Activated CD4-positive, alpha-beta memory T cell treated with anti-CD3 and anti-CD28 coated beads for 36 hours (primary cell): ENCODE measurements around the gene GPR68. TPM values are rescaled to one million over a fixed set of nuclear protein-coding genes. Genes with fewer than 3 reads are reported as not detected.
"Not testable (repeated sequence)": the region's sequence is repeated elsewhere in the genome, so short reads cannot be mapped to it uniquely, and the experiment has no call there.

Experiments
- CTCF ChIA-PET: fragments of 350-600 bp; sonication (Branson Sonifier 250); formaldehyde crosslinking; loops from one replicate; lab custom pipeline; 2021; ENCODE audit warnings: antibody characterized with exemption, inconsistent platforms; lab: Charles Lee
- POLR2A ChIA-PET: fragments of 350-600 bp; sonication (Branson Sonifier 250); formaldehyde crosslinking; loops from one replicate; lab custom pipeline; 2021; ENCODE audit warnings: antibody characterized with exemption; lab: Charles Lee
- DNase-seq: peaks from one replicate; pipeline ENCODE4 v3.0.0-alpha.2; 2020
- H3K27ac Mint-ChIP-seq: one replicate; pipeline ENCODE4 v1.8.0; 2021; ENCODE audit warnings: mixed read lengths
- H3K27me3 Mint-ChIP-seq: one replicate; pipeline ENCODE4 v1.8.0; 2021; ENCODE audit warnings: mixed read lengths
- H3K36me3 Mint-ChIP-seq: one replicate; pipeline ENCODE4 v1.8.0; 2021; ENCODE audit warnings: mixed read lengths
- H3K4me1 Mint-ChIP-seq: one replicate; pipeline ENCODE4 v1.8.0; 2021; ENCODE audit warnings: low read depth, mixed read lengths
- H3K4me3 Mint-ChIP-seq: one replicate; pipeline ENCODE4 v1.8.0; 2021; ENCODE audit warnings: mild to moderate bottlenecking, mixed read lengths
- H3K9me3 Mint-ChIP-seq: one replicate; pipeline ENCODE4 v1.8.0; 2021; ENCODE audit warnings: mixed read lengths
- intact Hi-C: fragments of 100-400 bp; cut with micrococcal nuclease; formaldehyde crosslinking; loops from one replicate; pipeline ENCODE4 v1.15.1; 2023
- total RNA-seq, 2 experiments: library from RNA; stranded (reverse); gene quantifications; one replicate each; pipeline ENCODE4 v1.2.3, GENCODE V29; 2021

Gene GPR68
- total RNA-seq, 2 experiments from 2014 or later, result 6.5 to 6.9 TPM

GRCh38 chr14:91252871-91253794 is 8.6 kb upstream of the GPR68 start:
- intact Hi-C loops, result loop anchor here (1.0 to 5.0 kb wide), 2 partner anchors 10 to 871 kb away; no protein-coding TSS in a partner anchor
- peak; percentile 59 for DNase-seq
- POLR2A ChIA-PET, result interaction anchor here (1.2 to 4.9 kb wide), 3 partner anchors 10 to 26 kb away, joined by 4 to 46 read pairs (median 38); partner anchors contain the start of gene GPR68
- Mint-ChIP-seq H3K9me3 (no peaks in the 10 kb centered on the region), H3K27me3 (no peaks in the 10 kb centered on the region), H3K4me3 (peak overlapping the region; percentile 59), H3K27ac (peak overlapping the region; percentile 92), H3K4me1 (peaks cover 78% of the 10 kb centered on the region), H3K36me3 (peaks cover 9% of the 10 kb centered on the region)
- CTCF ChIA-PET, result interaction anchor here (0.6 to 2.7 kb wide), 4 partner anchors 10 to 76 kb away, joined by 3 to 17 read pairs (median 8); no protein-coding TSS in a partner anchor

GRCh38 chr14:91250912-91251311 is 6.4 kb upstream of the GPR68 start:
- intact Hi-C loops, result loop anchor here (5.0 kb wide), 1 partner anchor 869 kb away; no protein-coding TSS in a partner anchor
- H3K4me3 Mint-ChIP-seq, result no peak overlapping the region
- peaks cover 18% of the 10 kb centered on the region for H3K36me3 Mint-ChIP-seq
- H3K27me3 Mint-ChIP-seq, result no peaks in the 10 kb centered on the region
- peak; percentile 27 for DNase-seq
- POLR2A ChIA-PET, result interaction anchor here (1.1 to 4.9 kb wide), 2 partner anchors 9 to 24 kb away, joined by 3 to 46 read pairs; no protein-coding TSS in a partner anchor
- peaks cover 79% of the 10 kb centered on the region for H3K4me1 Mint-ChIP-seq
- CTCF ChIA-PET, result interaction anchor here (0.9 to 1.4 kb wide), 2 partner anchors 9 to 36 kb away, joined by 3 to 4 read pairs; no protein-coding TSS in a partner anchor
- H3K9me3 Mint-ChIP-seq, result peaks cover 5% of the 10 kb centered on the region
- H3K27ac Mint-ChIP-seq, result peak overlapping the region; percentile 92

GRCh38 chr14:91249841-91250616 is 5.5 kb upstream of the GPR68 start:
- peak; percentile 67 for DNase-seq
- no peaks in the 10 kb centered on the region for H3K27me3 Mint-ChIP-seq
- H3K9me3 Mint-ChIP-seq, result peaks cover 5% of the 10 kb centered on the region
- peak overlapping the region; percentile 92 for H3K27ac Mint-ChIP-seq
- peaks cover 18% of the 10 kb centered on the region for H3K36me3 Mint-ChIP-seq
- peaks cover 85% of the 10 kb centered on the region for H3K4me1 Mint-ChIP-seq
- intact Hi-C loops, result loop anchor here (5.0 kb wide), 5 partner anchors 188 to 868 kb away; partner anchors contain the start of genes PPP4R3A and RPS6KA5
- peak overlapping the region; percentile 36 for H3K4me3 Mint-ChIP-seq
- ChIA-PET POLR2A (interaction anchor here (0.7 to 4.9 kb wide), 6 partner anchors 8 to 35 kb away, joined by 3 to 46 read pairs (median 3); no protein-coding TSS in a partner anchor), CTCF (interaction anchor here (1.1 to 1.7 kb wide), 3 partner anchors 11 to 135 kb away, joined by 4 to 11 read pairs (median 5); no protein-coding TSS in a partner anchor)

GRCh38 chr14:91246051-91246852 is 1.7 kb upstream of the GPR68 start:
- Mint-ChIP-seq H3K9me3 (peaks cover 5% of the 10 kb centered on the region), H3K27ac (peak overlapping the region; percentile 84), H3K36me3 (peaks cover 27% of the 10 kb centered on the region), H3K27me3 (no peaks in the 10 kb centered on the region), H3K4me3 (peak overlapping the region; percentile 73), H3K4me1 (peaks cover 94% of the 10 kb centered on the region)
- intact Hi-C loops, result loop anchor here (1.0 to 5.0 kb wide), 9 partner anchors 15 to 626 kb away; partner anchors contain the start of genes CCDC88C, PPP4R3A and RPS6KA5
- DNase-seq, result peak; percentile 92
- ChIA-PET POLR2A (interaction anchor here (0.6 to 8.4 kb wide), 14 partner anchors 8 to 862 kb away, joined by 3 to 325 read pairs (median 5); partner anchors contain the start of gene DGLUCY), CTCF (interaction anchor here (1.2 to 6.9 kb wide), 3 partner anchors 18 to 104 kb away, joined by 3 to 71 read pairs (median 39); no protein-coding TSS in a partner anchor)

- peak overlapping the region; percentile 73 for H3K4me3 Mint-ChIP-seq
- H3K4me1 Mint-ChIP-seq, result peaks cover 94% of the 10 kb centered on the region
- H3K27me3 Mint-ChIP-seq, H3K9me3 Mint-ChIP-seq, DNase-seq: not testable (repeated sequence)
- H3K36me3 Mint-ChIP-seq, result peaks cover 28% of the 10 kb centered on the region
- peak overlapping the region; percentile 84 for H3K27ac Mint-ChIP-seq
- POLR2A ChIA-PET, result interaction anchor here (0.6 to 8.4 kb wide), 9 partner anchors 11 to 276 kb away, joined by 3 to 325 read pairs (median 8); partner anchors contain the start of gene DGLUCY
- CTCF ChIA-PET, result interaction anchor here (0.9 to 6.9 kb wide), 4 partner anchors 17 to 68 kb away, joined by 3 to 71 read pairs (median 21); no protein-coding TSS in a partner anchor
- intact Hi-C loops, result loop anchor here (1.0 to 5.0 kb wide), 9 partner anchors 15 to 627 kb away; partner anchors contain the start of genes CCDC88C, PPP4R3A and RPS6KA5
Observed at GRCh38 chr14:91245616-91246015, 1.1 kb upstream of the GPR68 start.

GRCh38 chr14:91245029-91245428 is 525 bp upstream of the GPR68 start:
- Mint-ChIP-seq H3K4me3 (peak overlapping the region; percentile 73), H3K27me3 (no peaks in the 10 kb centered on the region), H3K36me3 (peaks cover 22% of the 10 kb centered on the region), H3K27ac (peak overlapping the region; percentile 84), H3K9me3 (peaks cover 5% of the 10 kb centered on the region), H3K4me1 (peaks cover 93% of the 10 kb centered on the region)
- ChIA-PET POLR2A (interaction anchor here (0.8 to 8.4 kb wide), 11 partner anchors 7 to 275 kb away, joined by 3 to 325 read pairs (median 8); partner anchors contain the start of gene DGLUCY), CTCF (interaction anchor here (0.9 to 6.9 kb wide), 4 partner anchors 17 to 67 kb away, joined by 3 to 71 read pairs (median 21); no protein-coding TSS in a partner anchor)
- intact Hi-C loops, result loop anchor here (5.0 kb wide), 4 partner anchors 183 to 627 kb away; partner anchors contain the start of genes PPP4R3A and RPS6KA5
- DNase-seq, result peak; percentile 89

GRCh38 chr14:91243074-91243471 is 1.4 kb downstream of the GPR68 start:
- ChIA-PET CTCF (interaction anchor here (0.7 to 6.9 kb wide), 13 partner anchors 9 to 274 kb away, joined by 3 to 71 read pairs (median 4); partner anchors contain the start of gene RPS6KA5), POLR2A (interaction anchor here (0.7 to 8.4 kb wide), 18 partner anchors 9 to 273 kb away, joined by 3 to 325 read pairs (median 4); partner anchors contain the start of gene DGLUCY)
- peaks cover 97% of the 10 kb centered on the region for H3K4me1 Mint-ChIP-seq
- peak overlapping the region; percentile 84 for H3K27ac Mint-ChIP-seq
- H3K36me3 Mint-ChIP-seq, result peaks cover 28% of the 10 kb centered on the region
- intact Hi-C loops, result loop anchor here (1.0 to 5.0 kb wide), 6 partner anchors 9 to 129 kb away; no protein-coding TSS in a partner anchor
- H3K27me3 Mint-ChIP-seq, result no peaks in the 10 kb centered on the region
- DNase-seq, result no peak
- H3K9me3 Mint-ChIP-seq, result peaks cover 5% of the 10 kb centered on the region
- H3K4me3 Mint-ChIP-seq, result peak overlapping the region; percentile 73

- ChIA-PET CTCF (interaction anchor here (0.8 to 6.9 kb wide), 8 partner anchors 10 to 127 kb away, joined by 4 to 71 read pairs (median 6); no protein-coding TSS in a partner anchor), POLR2A (interaction anchor here (0.8 to 8.4 kb wide), 13 partner anchors 8 to 273 kb away, joined by 3 to 325 read pairs (median 4); no protein-coding TSS in a partner anchor)
- H3K9me3 Mint-ChIP-seq, result peaks cover 5% of the 10 kb centered on the region
- no peaks in the 10 kb centered on the region for H3K27me3 Mint-ChIP-seq
- H3K27ac Mint-ChIP-seq, result peak overlapping the region; percentile 84
- intact Hi-C loops, result loop anchor here (1.0 to 5.0 kb wide), 6 partner anchors 10 to 130 kb away; no protein-coding TSS in a partner anchor
- H3K36me3 Mint-ChIP-seq, result peaks cover 32% of the 10 kb centered on the region
- DNase-seq, result no peak
- H3K4me3 Mint-ChIP-seq, result peak overlapping the region; percentile 73
- H3K4me1 Mint-ChIP-seq, result peaks cover 97% of the 10 kb centered on the region
Observed at GRCh38 chr14:91242635-91243034, 1.9 kb downstream of the GPR68 start.

GRCh38 chr14:91241863-91242262 is 2.6 kb downstream of the GPR68 start:
- peaks cover 95% of the 10 kb centered on the region for H3K4me1 Mint-ChIP-seq
- no peaks in the 10 kb centered on the region for H3K9me3 Mint-ChIP-seq
- H3K27me3 Mint-ChIP-seq, result no peaks in the 10 kb centered on the region
- ChIA-PET POLR2A (interaction anchor here (0.5 to 8.4 kb wide), 10 partner anchors 8 to 126 kb away, joined by 3 to 325 read pairs (median 4); no protein-coding TSS in a partner anchor), CTCF (interaction anchor here (1.0 to 6.9 kb wide), 5 partner anchors 10 to 64 kb away, joined by 3 to 71 read pairs (median 6); no protein-coding TSS in a partner anchor)
- H3K36me3 Mint-ChIP-seq, result peaks cover 26% of the 10 kb centered on the region
- peak; percentile 58 for DNase-seq
- H3K4me3 Mint-ChIP-seq, result peak overlapping the region; percentile 73
- peak overlapping the region; percentile 84 for H3K27ac Mint-ChIP-seq
- intact Hi-C loops, result loop anchor here (2.0 to 5.0 kb wide), 2 partner anchors 47 to 130 kb away; no protein-coding TSS in a partner anchor
